ENCODE data around the gene LY6G6D.

DNA sequence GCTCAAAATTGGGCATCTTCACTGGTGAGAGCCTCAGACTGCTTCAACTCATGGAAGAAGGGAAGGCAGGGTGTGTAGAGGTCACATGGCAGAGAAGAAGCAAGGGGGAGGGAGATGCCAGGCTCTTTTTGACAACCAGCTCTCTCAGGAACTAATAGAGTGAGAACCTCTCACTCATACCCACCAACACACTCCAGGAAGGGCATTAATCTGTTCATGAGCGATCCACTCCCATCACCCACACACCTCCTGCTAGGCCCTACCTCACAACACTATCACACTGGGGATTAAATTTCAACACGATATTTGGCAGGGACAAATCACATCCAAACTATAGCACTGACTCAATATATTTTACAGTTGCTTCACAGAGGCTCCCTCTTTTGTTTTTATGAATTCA lies 26.7 kb downstream of the LY6G6D start:
- TF ChIP-seq ARNT (IDR thresholded peaks at IDR 0.05) (no peak), TARDBP (IDR thresholded peaks at IDR 0.05) (no peak), LEF1 (IDR thresholded peaks at IDR 0.05; ENCODE audit: borderline replicate concordance) (no peak), FOXM1 (IDR thresholded peaks at IDR 0.05; ENCODE audit: borderline replicate concordance) (no peak), BHLHE40 (IDR thresholded peaks at IDR 0.05; ENCODE audit: borderline replicate concordance) (no peak), NFRKB (IDR thresholded peaks at IDR 0.05) (no peak)
